Karpas-422 (cell line): ENCODE data around the gene INTS15. TPM values are rescaled to one million over a fixed set of nuclear protein-coding genes. Genes with fewer than 3 reads are reported as not detected.

Experiments
- DNase-seq: peaks from one replicate; pipeline ENCODE4 v3.0.0-alpha.2; 2015
- H2AFZ ChIP-seq: fragments of 200-600 bp; sonication (generic); 2 replicates; pipeline ENCODE4 v1.6.1; 2014; ENCODE audit warnings: antibody characterized with exemption, low read length, mixed read lengths
- H3K27ac ChIP-seq: fragments of 200-600 bp; sonication (generic); 2 replicates; pipeline ENCODE4 v1.5.1; 2014; ENCODE audit warnings: mild to moderate bottlenecking, low read length, moderate library complexity
- H3K27me3 ChIP-seq: fragments of 200-600 bp; sonication (generic); 2 replicates; pipeline ENCODE4 v1.6.1; 2014; ENCODE audit warnings: low read length, mixed read lengths
- H3K36me3 ChIP-seq: fragments of 200-600 bp; sonication (generic); 2 replicates; pipeline ENCODE4 v1.6.1; 2014; ENCODE audit warnings: low read length, mixed read lengths; ENCODE audit not compliant: insufficient read depth
- H3K4me1 ChIP-seq: fragments of 200-600 bp; sonication (generic); 2 replicates; pipeline ENCODE4 v1.6.1; 2014; ENCODE audit warnings: mild to moderate bottlenecking, low read length, mixed read lengths
- H3K4me2 ChIP-seq: fragments of 200-600 bp; sonication (generic); 2 replicates; pipeline ENCODE4 v1.6.1; 2014; ENCODE audit warnings: low read length, low read depth, mild to moderate bottlenecking; ENCODE audit not compliant: poor library complexity, severe bottlenecking
- H3K4me3 ChIP-seq: fragments of 200-600 bp; sonication (generic); 2 replicates; pipeline ENCODE4 v1.5.1; 2014; ENCODE audit warnings: mild to moderate bottlenecking, antibody characterized with exemption, low read length, mixed read lengths
- H3K79me2 ChIP-seq: fragments of 200-600 bp; sonication (generic); 2 replicates; pipeline ENCODE4 v1.6.1; 2014; ENCODE audit warnings: mild to moderate bottlenecking, low read length, mixed read lengths
- H3K9ac ChIP-seq: fragments of 200-600 bp; sonication (generic); 2 replicates; pipeline ENCODE4 v1.6.0; 2014; ENCODE audit warnings: low read length
- H3K9me2 ChIP-seq: fragments of 200-600 bp; sonication (generic), shearing (Covaris generic); replicated peaks from 2 replicates; pipeline ENCODE4 v1.6.0; 2014; ENCODE audit warnings: mild to moderate bottlenecking, low read length, moderate library complexity; ENCODE audit not compliant: insufficient read depth
- H3K9me3 ChIP-seq: fragments of 300-700, 200-600 bp; sonication (generic); 2 replicates; pipeline ENCODE4 v1.6.1; 2014; ENCODE audit warnings: low read length, mixed read lengths
- H4K20me1 ChIP-seq: fragments of 200-600 bp; sonication (generic); 2 replicates; pipeline ENCODE4 v1.6.1; 2014; ENCODE audit warnings: mild to moderate bottlenecking, antibody characterized with exemption, low read length, low read depth; ENCODE audit not compliant: insufficient read depth
- total RNA-seq: library from RNA; depleted of rRNA; stranded (reverse); fragments of >200 nt; shearing (Covaris generic); gene quantifications from 2 replicates; pipeline ENCODE4 v1.2.3, GENCODE V29; 2014; ENCODE audit warnings: low replicate concordance

Gene INTS15
- total RNA-seq, 1 experiment from 2014 or later, result 14.0 TPM

DNA sequence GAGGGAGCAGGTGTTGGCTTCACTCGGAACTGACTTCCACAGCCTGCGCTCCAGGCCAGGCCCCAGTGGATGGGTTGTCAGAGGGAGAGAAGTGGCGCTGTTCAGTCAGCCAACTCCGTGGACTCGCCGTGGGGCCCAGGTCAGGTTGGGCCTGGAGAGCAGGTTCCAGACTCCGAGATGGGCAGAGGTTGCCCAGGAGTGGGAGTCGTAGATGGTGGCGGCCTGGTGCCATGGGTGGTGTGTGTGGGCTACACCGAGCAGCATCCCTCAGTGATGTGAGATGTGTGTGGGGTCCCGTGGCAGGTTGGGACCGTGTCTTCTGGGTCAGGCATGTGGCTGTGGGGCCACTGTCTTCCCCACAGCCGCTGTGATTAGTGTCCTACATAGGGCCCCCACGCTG, 57.7 kb downstream of the INTS15 start:
- Histone ChIP-seq H3K27me3 (no peaks in the 10 kb centered on the region), H4K20me1 (no peaks in the 10 kb centered on the region), H2AFZ (no peak overlapping the region), H3K4me2 (no peak overlapping the region), H3K9me2 (no peaks in the 10 kb centered on the region), H3K4me1 (no peaks in the 10 kb centered on the region), H3K9ac (no peak overlapping the region), H3K27ac (no peak overlapping the region), H3K4me3 (no peak overlapping the region), H3K9me3 (no peaks in the 10 kb centered on the region), H3K36me3 (peaks cover 8% of the 10 kb centered on the region; the same call in 1 of the 2 replicates), H3K79me2 (peaks cover 6% of the 10 kb centered on the region; the same call in 1 of the 2 replicates)
- DNase-seq, result no peak

DNA sequence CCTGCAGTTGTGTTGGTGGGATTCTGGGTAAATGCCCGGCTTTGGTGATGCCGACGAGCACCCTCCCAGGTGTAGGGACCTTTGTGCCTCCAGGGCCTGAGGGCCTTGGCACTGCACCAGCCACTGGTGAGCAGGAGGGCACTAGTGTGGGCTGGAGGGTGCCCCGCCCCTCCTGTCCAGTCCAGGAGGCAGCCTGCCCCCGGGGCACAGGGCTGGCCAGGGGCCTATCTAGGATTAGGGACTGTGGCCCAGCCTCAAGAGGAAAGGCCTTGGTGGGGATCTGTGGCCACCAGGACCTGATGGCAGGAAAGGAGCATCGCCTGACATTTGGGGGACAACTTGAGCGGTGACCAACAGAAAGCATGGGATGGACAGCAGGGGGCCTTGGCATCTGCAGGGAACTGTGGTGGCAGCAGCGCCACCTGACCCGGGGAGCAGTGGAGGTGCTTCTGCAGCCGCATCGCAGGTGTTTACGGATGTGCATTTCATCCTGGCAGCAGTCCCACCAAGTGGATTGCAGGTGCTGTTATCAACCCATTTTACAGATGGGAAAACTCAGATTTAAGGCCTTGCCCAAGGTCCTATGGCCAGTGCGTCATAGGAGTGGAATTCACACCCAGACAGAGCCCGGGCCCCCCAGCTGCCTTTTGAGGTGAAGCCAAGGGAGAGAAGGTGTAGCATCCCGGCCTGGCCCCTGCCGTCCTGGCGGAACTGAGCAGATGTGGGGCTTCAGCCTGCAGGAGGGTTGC, 58.4 kb downstream of the INTS15 start:
- Histone ChIP-seq H3K36me3 (peaks cover 9% of the 10 kb centered on the region; the same call in 1 of the 2 replicates), H2AFZ (no peak overlapping the region), H3K79me2 (peaks cover 6% of the 10 kb centered on the region; the same call in 1 of the 2 replicates), H3K9ac (no peak overlapping the region), H3K27ac (no peak overlapping the region), H3K9me3 (no peaks in the 10 kb centered on the region), H3K9me2 (no peaks in the 10 kb centered on the region), H3K4me3 (no peak overlapping the region), H4K20me1 (no peaks in the 10 kb centered on the region), H3K4me1 (no peaks in the 10 kb centered on the region), H3K27me3 (no peaks in the 10 kb centered on the region), H3K4me2 (no peak overlapping the region)
- no peak for DNase-seq

DNA sequence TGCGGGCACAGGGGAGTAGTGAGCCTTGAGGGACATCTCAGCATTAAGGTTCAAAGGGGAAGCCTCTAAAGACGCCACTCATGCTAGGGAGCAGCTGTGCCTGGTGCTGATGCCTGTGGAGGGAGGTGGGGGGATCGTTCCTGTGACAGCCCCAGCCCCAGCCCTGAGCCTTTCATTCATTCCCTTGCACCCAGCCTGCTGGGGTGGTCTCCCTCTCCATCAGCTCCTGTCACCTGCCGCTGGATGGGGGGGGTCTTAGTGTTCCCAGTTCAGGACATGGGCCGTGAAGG, 58.9 kb downstream of the INTS15 start:
- no peak overlapping the region for H3K4me3 ChIP-seq
- H3K9me3 ChIP-seq, result no peaks in the 10 kb centered on the region
- no peaks in the 10 kb centered on the region for H4K20me1 ChIP-seq
- no peak overlapping the region for H3K27ac ChIP-seq
- peaks cover 6% of the 10 kb centered on the region; the same call in 1 of the 2 replicates for H3K79me2 ChIP-seq
- DNase-seq, result no peak
- H3K9ac ChIP-seq, result no peak overlapping the region
- H3K4me1 ChIP-seq, result no peaks in the 10 kb centered on the region
- H3K36me3 ChIP-seq, result peaks cover 9% of the 10 kb centered on the region; the same call in 1 of the 2 replicates
- no peak overlapping the region for H2AFZ ChIP-seq
- H3K9me2 ChIP-seq, result no peaks in the 10 kb centered on the region
- H3K4me2 ChIP-seq, result no peak overlapping the region
- H3K27me3 ChIP-seq, result no peaks in the 10 kb centered on the region

DNA sequence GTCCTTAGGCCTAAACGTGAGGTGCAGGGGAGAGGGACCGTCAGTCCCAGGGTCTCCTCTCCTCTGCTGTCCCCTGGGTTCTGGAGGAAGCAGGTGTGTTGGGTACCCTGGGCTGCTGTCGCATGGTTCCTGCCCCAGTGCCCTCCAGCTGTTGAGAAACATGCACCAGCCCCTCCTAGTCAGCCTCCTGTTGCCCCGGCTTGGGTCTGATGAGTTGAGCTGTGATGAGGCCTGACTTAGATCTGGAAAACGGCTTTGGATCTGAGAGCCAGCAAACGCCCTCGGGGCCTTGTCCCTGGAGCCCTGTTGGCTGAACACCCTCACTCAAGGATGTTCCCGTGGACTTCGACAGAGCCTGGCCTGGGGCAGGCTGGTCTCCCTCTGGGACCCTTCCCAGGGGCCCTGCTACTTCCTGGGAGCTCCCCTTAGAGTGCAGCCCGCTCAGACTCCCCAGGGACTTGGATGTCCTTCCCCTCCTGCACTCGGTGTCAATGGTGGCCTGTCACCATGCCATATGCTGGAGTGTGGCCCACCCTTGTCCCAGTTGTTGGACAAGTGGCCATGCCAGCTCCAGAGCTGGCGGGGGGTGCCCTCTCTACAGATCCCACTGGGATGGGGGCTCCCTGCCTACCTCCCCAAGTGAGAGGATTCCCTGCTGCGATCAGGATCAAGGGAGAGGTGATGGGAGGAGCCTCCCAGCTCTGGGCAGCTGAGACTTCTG, 59.6 kb downstream of the INTS15 start:
- Histone ChIP-seq H3K9me2 (no peaks in the 10 kb centered on the region), H3K4me1 (no peaks in the 10 kb centered on the region), H3K4me3 (no peak overlapping the region), H3K27ac (no peak overlapping the region), H3K79me2 (peaks cover 6% of the 10 kb centered on the region; the same call in 1 of the 2 replicates), H3K36me3 (peaks cover 8% of the 10 kb centered on the region; the same call in 1 of the 2 replicates), H3K4me2 (no peak overlapping the region), H2AFZ (no peak overlapping the region), H3K27me3 (no peaks in the 10 kb centered on the region), H3K9ac (no peak overlapping the region), H3K9me3 (no peaks in the 10 kb centered on the region), H4K20me1 (no peaks in the 10 kb centered on the region)
- DNase-seq, result no peak

DNA sequence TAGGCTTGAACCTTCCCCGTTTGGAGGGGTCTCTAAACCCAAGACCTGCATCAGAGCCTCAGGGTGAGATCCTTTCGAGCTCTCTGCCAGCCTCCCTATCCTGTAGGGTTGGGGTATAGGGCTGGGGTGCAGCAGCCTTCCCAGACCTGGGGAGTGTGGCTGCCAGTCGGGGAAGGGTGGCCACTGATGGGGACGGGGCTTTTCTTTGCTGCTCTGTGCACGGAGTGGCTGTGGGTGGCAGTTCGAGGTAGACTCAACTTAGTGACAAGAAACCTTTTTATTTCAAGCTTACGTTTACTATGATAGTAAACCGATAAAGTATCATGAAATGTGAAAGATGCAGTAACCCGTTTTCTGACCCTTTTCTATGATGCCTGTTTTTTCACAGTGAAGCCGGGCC, 60.3 kb downstream of the INTS15 start:
- Histone ChIP-seq H3K79me2 (peaks cover 5% of the 10 kb centered on the region; the same call in 1 of the 2 replicates), H4K20me1 (no peaks in the 10 kb centered on the region), H3K9ac (no peak overlapping the region), H3K4me1 (no peaks in the 10 kb centered on the region), H3K27me3 (no peaks in the 10 kb centered on the region), H2AFZ (no peak overlapping the region), H3K9me3 (no peaks in the 10 kb centered on the region), H3K36me3 (peaks cover 6% of the 10 kb centered on the region; the same call in 1 of the 2 replicates), H3K4me3 (no peak overlapping the region), H3K4me2 (no peak overlapping the region), H3K27ac (no peak overlapping the region), H3K9me2 (no peaks in the 10 kb centered on the region)
- DNase-seq, result no peak

DNA sequence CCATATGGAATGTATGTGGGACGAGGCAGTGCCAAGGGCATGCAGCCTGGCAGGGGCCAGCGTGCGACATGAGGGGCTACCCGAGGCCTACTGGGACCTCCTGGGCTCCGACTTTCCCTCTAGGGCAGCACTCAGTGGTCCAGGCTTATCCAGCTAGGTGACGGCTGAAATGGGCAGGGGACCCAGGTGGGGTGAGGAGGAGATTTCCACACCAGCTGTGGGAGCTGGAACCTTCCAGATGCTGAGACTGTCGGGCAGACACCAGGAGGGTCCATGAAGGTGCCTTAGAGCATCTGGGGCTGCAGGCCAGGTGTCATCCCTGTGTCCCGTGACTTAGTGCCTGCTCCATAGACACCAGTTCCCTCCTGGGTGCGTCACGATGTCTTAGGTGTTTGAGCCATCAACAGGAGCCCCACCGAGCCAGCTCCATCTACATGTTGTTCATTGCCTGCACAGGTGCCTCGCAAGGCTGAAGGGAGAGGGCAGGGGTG, 60.7 kb downstream of the INTS15 start:
- no peak overlapping the region for H3K9ac ChIP-seq
- no peak overlapping the region for H3K4me3 ChIP-seq
- no peaks in the 10 kb centered on the region for H3K27me3 ChIP-seq
- DNase-seq, result no peak
- H3K9me2 ChIP-seq, result no peaks in the 10 kb centered on the region
- peaks cover 6% of the 10 kb centered on the region; the same call in 1 of the 2 replicates for H3K36me3 ChIP-seq
- no peak overlapping the region for H3K27ac ChIP-seq
- H3K9me3 ChIP-seq, result no peaks in the 10 kb centered on the region
- H3K4me1 ChIP-seq, result no peaks in the 10 kb centered on the region
- H3K79me2 ChIP-seq, result peaks cover 4% of the 10 kb centered on the region; the same call in 1 of the 2 replicates
- no peaks in the 10 kb centered on the region for H4K20me1 ChIP-seq
- no peak overlapping the region for H2AFZ ChIP-seq
- no peak overlapping the region for H3K4me2 ChIP-seq

DNA sequence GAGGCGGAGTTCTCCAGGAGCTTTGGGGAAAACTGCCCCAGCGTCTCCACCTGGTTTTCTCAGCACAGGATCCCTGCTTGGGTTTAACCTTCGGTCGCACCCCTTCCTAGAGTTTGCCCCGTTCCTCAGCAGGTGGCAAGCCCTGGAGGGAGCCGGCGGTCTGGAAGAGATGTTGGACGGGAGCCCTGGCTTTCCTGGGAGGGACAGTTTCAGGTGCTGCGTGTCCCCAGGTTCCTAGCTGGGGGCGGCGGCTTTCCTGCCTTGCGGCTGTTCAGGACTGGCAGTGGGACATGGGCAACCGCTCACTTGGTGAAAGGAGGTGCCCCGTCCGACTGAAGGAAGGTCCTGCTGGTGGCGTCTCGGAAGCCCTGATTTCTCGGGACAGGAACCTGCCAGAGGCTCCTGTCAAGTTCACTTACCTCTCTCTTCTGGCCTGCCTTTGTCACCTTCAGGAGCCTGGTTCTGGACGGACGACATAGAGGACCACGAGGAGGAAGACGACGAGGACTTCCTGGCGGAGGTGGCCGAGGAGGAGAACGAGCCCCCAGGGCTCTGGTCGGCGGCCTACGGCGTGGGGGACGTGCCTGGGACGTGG, 62.1 kb downstream of the INTS15 start:
- Histone ChIP-seq H3K9me3 (no peaks in the 10 kb centered on the region), H3K27ac (no peak overlapping the region), H3K4me3 (no peak overlapping the region), H4K20me1 (no peaks in the 10 kb centered on the region), H2AFZ (no peak overlapping the region), H3K27me3 (no peaks in the 10 kb centered on the region), H3K9me2 (no peaks in the 10 kb centered on the region), H3K79me2 (peaks cover 4% of the 10 kb centered on the region; the same call in 1 of the 2 replicates), H3K9ac (no peak overlapping the region), H3K36me3 (peaks cover 6% of the 10 kb centered on the region; the same call in 1 of the 2 replicates), H3K4me1 (no peaks in the 10 kb centered on the region), H3K4me2 (no peak overlapping the region)
- DNase-seq, result no peak

DNA sequence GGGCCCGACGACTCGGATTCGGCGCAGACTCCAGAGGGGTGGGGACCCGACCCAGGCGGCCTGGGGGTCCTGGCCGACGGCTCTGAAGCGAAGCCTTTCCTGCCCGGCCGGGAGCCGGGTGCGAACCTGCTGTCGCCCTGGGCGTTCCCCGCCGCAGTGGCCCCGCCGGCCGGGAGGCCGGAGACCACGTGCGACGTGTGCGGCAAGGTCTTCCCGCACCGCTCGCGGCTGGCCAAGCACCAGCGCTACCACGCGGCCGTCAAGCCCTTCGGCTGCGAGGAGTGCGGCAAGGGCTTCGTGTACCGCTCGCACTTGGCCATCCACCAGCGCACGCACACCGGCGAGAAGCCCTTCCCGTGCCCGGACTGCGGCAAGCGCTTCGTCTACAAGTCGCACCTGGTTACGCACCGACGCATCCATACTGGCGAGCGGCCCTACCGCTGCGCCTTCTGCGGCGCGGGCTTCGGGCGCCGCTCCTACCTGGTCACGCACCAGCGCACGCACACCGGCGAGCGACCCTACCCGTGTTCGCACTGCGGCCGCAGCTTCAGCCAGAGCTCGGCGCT, 62.7 kb downstream of the INTS15 start:
- H3K27ac ChIP-seq, result no peak overlapping the region
- no peaks in the 10 kb centered on the region for H3K27me3 ChIP-seq
- H2AFZ ChIP-seq, result no peak overlapping the region
- H3K9ac ChIP-seq, result no peak overlapping the region
- H3K9me2 ChIP-seq, result no peaks in the 10 kb centered on the region
- H4K20me1 ChIP-seq, result no peaks in the 10 kb centered on the region
- H3K9me3 ChIP-seq, result no peaks in the 10 kb centered on the region
- no peak overlapping the region for H3K4me3 ChIP-seq
- H3K79me2 ChIP-seq, result no peaks in the 10 kb centered on the region
- no peaks in the 10 kb centered on the region for H3K4me1 ChIP-seq
- DNase-seq, result no peak
- H3K36me3 ChIP-seq, result peaks cover 6% of the 10 kb centered on the region; the same call in 1 of the 2 replicates
- H3K4me2 ChIP-seq, result no peak overlapping the region
